Measurements from ENCODE around the gene VSTM4.

VSTM4 gene

GRCh38 chr10:49115015-49115795, at the start of gene VSTM4:
Gene VSTM4, minus strand, starts transcription at chr10:49115522. Its CDS starts 37 bp downstream, at chr10:49115485.
- no peak for TF ChIP-seq CTCF (IDR thresholded peaks at IDR 0.05; ENCODE audit: control extremely low read depth, extremely low read depth, low read depth, missing control alignments)
- ChIA-PET POLR2A (no interaction called here), CTCF (no interaction called here)
- peak; percentile 55 for DNase-seq (ENCODE audit: extremely low spot score)

- POLR2A ChIA-PET: no interaction called here
- peak; percentile 58 for DNase-seq (ENCODE audit: extremely low spot score)
- CTCF ChIA-PET: interaction anchor here (0.7 to 2.9 kb wide), 15 partner anchors 9 to 507 kb away, joined by 3 to 28 read pairs (median 4); partner anchors contain the start of gene FAM170B
- peak; percentile 65 for TF ChIP-seq CTCF (IDR thresholded peaks at IDR 0.05; ENCODE audit: control extremely low read depth, extremely low read depth, low read depth, missing control alignments)
These were observed 49.4 kb upstream of the VSTM4 start for GRCh38 chr10:49164559-49165188.

GRCh38 chr10:49163741-49164140, 48.4 kb upstream of the VSTM4 start:
- TF ChIP-seq CTCF (IDR thresholded peaks at IDR 0.05; ENCODE audit: control extremely low read depth, extremely low read depth, low read depth, missing control alignments): no peak
- ChIA-PET CTCF (interaction anchor here (1.0 to 2.9 kb wide), 12 partner anchors 8 to 506 kb away, joined by 3 to 28 read pairs (median 6); no protein-coding TSS in a partner anchor), POLR2A (no interaction called here)
- no peak for DNase-seq (ENCODE audit: extremely low spot score)

GRCh38 chr10:49162761-49163310, 47.5 kb upstream of the VSTM4 start:
- no peak for DNase-seq (ENCODE audit: extremely low spot score)
- ChIA-PET CTCF (interaction anchor here (1.4 to 2.9 kb wide), 4 partner anchors 11 to 506 kb away, joined by 4 to 28 read pairs (median 10); no protein-coding TSS in a partner anchor), POLR2A (no interaction called here)
- TF ChIP-seq CTCF (IDR thresholded peaks at IDR 0.05; ENCODE audit: control extremely low read depth, extremely low read depth, low read depth, missing control alignments): no peak

GRCh38 chr10:49162063-49162462, 46.7 kb upstream of the VSTM4 start:
- ChIA-PET CTCF (interaction anchor here (1.1 to 1.4 kb wide), 3 partner anchors 9 to 505 kb away, joined by 3 to 7 read pairs (median 3); no protein-coding TSS in a partner anchor), POLR2A (no interaction called here)
- DNase-seq (ENCODE audit: extremely low spot score): no peak
- TF ChIP-seq CTCF (IDR thresholded peaks at IDR 0.05; ENCODE audit: control extremely low read depth, extremely low read depth, low read depth, missing control alignments): no peak

GRCh38 chr10:49161411-49161997, 46.2 kb upstream of the VSTM4 start:
- no peak for TF ChIP-seq CTCF (IDR thresholded peaks at IDR 0.05; ENCODE audit: control extremely low read depth, extremely low read depth, low read depth, missing control alignments)
- ChIA-PET POLR2A (no interaction called here), CTCF (interaction anchor here (1.0 to 1.3 kb wide), 3 partner anchors 9 to 503 kb away, joined by 3 to 6 read pairs (median 3); no protein-coding TSS in a partner anchor)
- DNase-seq (ENCODE audit: extremely low spot score): no peak

Data from GM10248 (cell line).